IMR-90 (cell line): ENCODE measurements around the gene HNMT. TPM values are rescaled to one million over a fixed set of nuclear protein-coding genes. Genes with fewer than 3 reads are reported as not detected.

ENCODE experiments used
- ATAC-seq: fragments of 200-7000 bp; cut with Tn5 transposase; 2 replicates; pipeline ENCODE4 v1.9.1; 2020; ENCODE audit warnings: low read depth, mild to moderate bottlenecking, moderate library complexity
- BruUV-seq: library from RNA; stranded (reverse); fragments of 400-500 nt; replicated peaks from 2 replicates; lab custom pipeline; 2021; lab: Mats Ljungman, UMichigan
- CTCF ChIA-PET: fragments of 300-600 bp; formaldehyde crosslinking; extraction: SDS; loops from one replicate; lab custom pipeline; 2021; ENCODE audit warnings: antibody characterized with exemption; lab: Yijun Ruan, JAX
- POLR2A ChIA-PET: fragments of 300-600 bp; sonication (Branson Sonifier 250); formaldehyde crosslinking; loops from one replicate; lab custom pipeline; 2022; ENCODE audit warnings: antibody characterized with exemption; ENCODE audit not compliant: unreplicated experiment; lab: Charles Lee
- DNase-seq: peaks from one replicate; pipeline ENCODE4 v3.0.0; 2013
- H2AFZ ChIP-seq: replicated peaks from 2 replicates; pipeline ENCODE3; 2013; ENCODE audit warnings: low read length, mild to moderate bottlenecking; ENCODE audit not compliant: poor library complexity
- H2AK5ac ChIP-seq: 2 replicates; pipeline ENCODE4 v1.6.1; 2013; ENCODE audit warnings: low read depth, low read length, inconsistent platforms
- H2AK9ac ChIP-seq: replicated peaks from 2 replicates; pipeline ENCODE3; 2013; ENCODE audit warnings: mild to moderate bottlenecking, low read depth, low read length, moderate library complexity; ENCODE audit not compliant: poor library complexity
- H2BK120ac ChIP-seq: 2 replicates; pipeline ENCODE4 v1.6.1; 2013; ENCODE audit warnings: low read depth, low read length, inconsistent platforms
- H2BK15ac ChIP-seq: 3 replicates; pipeline ENCODE4 v1.6.1; 2013; ENCODE audit warnings: low read depth, low read length, inconsistent platforms
- H2BK20ac ChIP-seq: 2 replicates; pipeline ENCODE4 v1.6.1; 2013; ENCODE audit warnings: low read depth, mild to moderate bottlenecking, inconsistent platforms, low read length, moderate library complexity
- H2BK5ac ChIP-seq: 2 replicates; pipeline ENCODE4 v1.6.1; 2013; ENCODE audit warnings: mild to moderate bottlenecking, low read depth, low read length, inconsistent platforms; ENCODE audit not compliant: poor library complexity, severe bottlenecking
- H3K14ac ChIP-seq: replicated peaks from 2 replicates; pipeline ENCODE4 v1.6.1; 2013; ENCODE audit warnings: low read depth, low read length, inconsistent platforms
- H3K18ac ChIP-seq: 2 replicates; pipeline ENCODE4 v1.6.1; 2013; ENCODE audit warnings: low read depth, low read length, control low read depth
- H3K23ac ChIP-seq: 2 replicates; pipeline ENCODE4 v1.6.1; 2013; ENCODE audit warnings: low read depth, low read length, inconsistent platforms
- H3K27ac ChIP-seq: 2 replicates; pipeline ENCODE4 v1.5.1; 2013; ENCODE audit warnings: mild to moderate bottlenecking, control low read depth, low read length; ENCODE audit not compliant: insufficient read depth
- H3K27me3 ChIP-seq: 2 replicates; pipeline ENCODE4 v1.6.1; 2013; ENCODE audit warnings: low read length; ENCODE audit not compliant: control insufficient read depth, insufficient read depth
- H3K36me3 ChIP-seq: 2 replicates; pipeline ENCODE4 v1.6.1; 2013; ENCODE audit warnings: low read length, mixed read lengths; ENCODE audit not compliant: control insufficient read depth, insufficient read depth
- H3K4ac ChIP-seq: 2 replicates; pipeline ENCODE4 v1.6.1; 2013; ENCODE audit warnings: low read depth, low read length, inconsistent platforms
- H3K4me1 ChIP-seq: 2 replicates; pipeline ENCODE4 v1.6.1; 2013; ENCODE audit warnings: low read length, mixed read lengths; ENCODE audit not compliant: control insufficient read depth, insufficient read depth
- H3K4me2 ChIP-seq: 2 replicates; pipeline ENCODE4 v1.6.1; 2013; ENCODE audit warnings: low read depth, mild to moderate bottlenecking, control low read depth, low read length, moderate library complexity
- H3K4me3 ChIP-seq: 2 replicates; pipeline ENCODE4 v1.5.1; 2013; ENCODE audit warnings: low read depth, mild to moderate bottlenecking, control low read depth, low read length, moderate library complexity; ENCODE audit not compliant: insufficient read depth
- H3K56ac ChIP-seq: 2 replicates; pipeline ENCODE4 v1.6.1; 2013; ENCODE audit warnings: low read length, inconsistent platforms; ENCODE audit not compliant: insufficient read depth; ENCODE audit errors: extremely low read depth
- H3K79me1 ChIP-seq, 2 experiments: 2 replicates each; pipeline ENCODE4 v1.6.1; 2013; ENCODE audit warnings: low read length in 2 of 2, inconsistent platforms in 1 of 2, low read depth in 1 of 2
- H3K9ac ChIP-seq: 2 replicates; pipeline ENCODE4 v1.6.1; 2013; ENCODE audit warnings: low read depth, low read length, control low read depth
- H3K9me1 ChIP-seq: 2 replicates; pipeline ENCODE4 v1.6.1; 2013; ENCODE audit warnings: low read length, inconsistent platforms; ENCODE audit not compliant: insufficient read depth
- H3K9me3 ChIP-seq: 2 replicates; pipeline ENCODE4 v1.6.1; 2013; ENCODE audit warnings: low read length; ENCODE audit not compliant: control insufficient read depth, insufficient read depth
- H4K20me1 ChIP-seq: 2 replicates; pipeline ENCODE4 v1.6.1; 2013; ENCODE audit warnings: low read length, inconsistent platforms; ENCODE audit not compliant: insufficient read depth
- H4K5ac ChIP-seq: 2 replicates; pipeline ENCODE4 v1.6.1; 2013; ENCODE audit warnings: mild to moderate bottlenecking, low read depth, low read length, control low read depth
- H4K8ac ChIP-seq, 2 experiments: 2 replicates each; pipeline ENCODE4 v1.6.1; 2013; ENCODE audit warnings: low read depth in 2 of 2, low read length in 2 of 2, control low read depth in 1 of 2, inconsistent platforms in 1 of 2
- H4K91ac ChIP-seq: 2 replicates; pipeline ENCODE4 v1.6.1; 2013; ENCODE audit warnings: low read depth, low read length, inconsistent platforms; ENCODE audit not compliant: insufficient read depth
- BHLHE40 ChIP-seq: fragments of 150-350 bp; IDR thresholded peaks from 2 replicates; pipeline ENCODE4 v1.6.1; 2016; ENCODE audit warnings: mild to moderate bottlenecking, low read depth, low read length
- CHD1 ChIP-seq: IDR thresholded peaks from 2 replicates; pipeline ENCODE4 v1.6.1; 2012; ENCODE audit warnings: low read depth, low read length, improper control_type of control experiment
- MAFK ChIP-seq: IDR thresholded peaks from 2 replicates; pipeline ENCODE4 v1.6.1; 2012; ENCODE audit warnings: low read depth, low read length, improper control_type of control experiment
- MAZ ChIP-seq: IDR thresholded peaks from 2 replicates; pipeline ENCODE4 v1.6.1; 2012; ENCODE audit warnings: low read depth, mild to moderate bottlenecking, low read length, improper control_type of control experiment, moderate library complexity, borderline replicate concordance
- NFE2L2 ChIP-seq: fragments of 150-350 bp; IDR thresholded peaks from 2 replicates; pipeline ENCODE4 v1.6.1; 2016; ENCODE audit warnings: low read depth, mild to moderate bottlenecking, low read length
- POLR2A ChIP-seq: IDR thresholded peaks from 2 replicates; pipeline ENCODE4 v1.6.1; 2012; ENCODE audit warnings: mild to moderate bottlenecking, low read depth, low read length
- RCOR1 ChIP-seq: IDR thresholded peaks from 2 replicates; pipeline ENCODE4 v1.6.1; 2012; ENCODE audit warnings: mild to moderate bottlenecking, low read length, improper control_type of control experiment; ENCODE audit not compliant: insufficient replicate concordance
- RFX5 ChIP-seq: IDR thresholded peaks from 2 replicates; pipeline ENCODE4 v1.8.0; 2012; ENCODE audit warnings: low read depth, mild to moderate bottlenecking, low read length, moderate library complexity
- SMC3 ChIP-seq: fragments of 150-350 bp; IDR thresholded peaks from 2 replicates; pipeline ENCODE4 v1.6.1; 2016; ENCODE audit warnings: low read depth, mild to moderate bottlenecking, antibody characterized with exemption, low read length, moderate library complexity
- WGBS, 2 experiments: methylation state at CpG; one replicate each; pipeline versions ENCODE4 v1.1.5 to v1.1.7; 2013; ENCODE audit warnings: missing lambda C conversion rate in 2 of 2; ENCODE audit not compliant: insufficient read length in 1 of 2; ENCODE audit errors: extremely low coverage in 2 of 2; 5-methylcytosine and 5-hydroxymethylcytosine counted together
- dilution Hi-C: fragments of 300-500 bp; cut with HindIII; formaldehyde crosslinking; loops from one replicate; pipeline ENCODE4 v1.14.3; 2018; ENCODE audit warnings: low sequenced_read_pairs; ENCODE audit not compliant: unreplicated experiment
- in situ Hi-C: fragments of 300-500 bp; cut with MboI; formaldehyde crosslinking; loops from 3 replicates; pipeline ENCODE4 v1.14.3; 2019; ENCODE audit warnings: low sequenced_read_pairs, inconsistent platforms, mixed read lengths
- intact Hi-C: fragments of 100-400 bp; cut with micrococcal nuclease; formaldehyde crosslinking; loops from 2 replicates; pipeline ENCODE4 v1.10.0; 2022
- polyA plus RNA-seq, 3 experiments: library from polyadenylated mRNA; depleted of rRNA; stranded (reverse); fragments of >200 nt; gene quantifications; 2 replicates each; pipeline ENCODE4 v1.2.3, GENCODE V29; 2012; ENCODE audit warnings: low replicate concordance in 1 of 3
- total RNA-seq: library from RNA; depleted of rRNA; stranded (reverse); fragments of >200 nt; gene quantifications from 2 replicates; pipeline ENCODE4 v1.2.3, GENCODE V29; 2012
- TF ChIP-seq, protein P1 (sequence below): conservative IDR thresholded peaks from 2 replicates; pipeline ENCODE4 v1.5.1; 2012; ENCODE audit warnings: mild to moderate bottlenecking, low read depth, low read length, improper control_type of control experiment
- TF ChIP-seq, protein P2 (sequence below): fragments of 150-350 bp; IDR thresholded peaks from 2 replicates; pipeline ENCODE4 v1.6.1; 2016; ENCODE audit warnings: low read depth, mild to moderate bottlenecking, low read length, moderate library complexity, borderline replicate concordance
- TF ChIP-seq, protein P3 (sequence below): fragments of 150-350 bp; IDR thresholded peaks from 2 replicates; pipeline ENCODE4 v1.6.1; 2017; ENCODE audit warnings: mild to moderate bottlenecking, antibody characterized with exemption, low read length, low read depth

Gene HNMT
- total and polyA plus RNA-seq, 2 of the 4 experiments (the other 2 are of a cell fraction): 6.4 to 14.2 TPM

DNA sequence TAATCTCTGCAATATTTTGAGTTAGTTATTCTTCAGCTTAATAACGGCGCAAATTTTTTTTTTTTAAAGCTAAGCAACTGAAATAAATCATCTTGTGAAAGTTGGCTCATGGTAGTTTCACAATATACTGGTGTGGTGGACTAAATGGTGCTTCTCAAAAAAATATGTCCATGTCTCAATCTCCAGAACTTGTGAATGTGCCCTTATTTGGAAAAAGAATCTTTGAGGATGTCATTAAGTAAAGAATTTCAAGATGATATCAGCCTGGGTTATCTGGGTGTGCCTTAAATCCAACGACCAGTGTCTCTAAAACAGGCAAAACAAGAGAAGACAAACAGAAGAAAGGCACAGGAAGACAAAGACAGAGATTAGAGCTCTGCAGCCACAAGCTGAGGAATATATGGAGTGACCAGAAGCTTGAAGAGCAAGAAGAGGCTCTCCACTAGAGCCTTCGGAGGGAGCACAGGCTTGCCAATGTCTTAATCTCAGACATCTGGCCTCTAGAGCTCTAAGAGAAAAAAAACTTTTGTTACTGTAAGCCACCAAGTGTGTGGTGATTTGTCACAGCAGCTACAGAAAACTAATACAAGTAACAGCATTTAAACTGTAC, 71.4 kb downstream of the HNMT start:
- no peak overlapping the region for H3K4me3 ChIP-seq
- H2BK15ac ChIP-seq: no peak overlapping the region
- in situ Hi-C loops (no loop called here), intact Hi-C loops (no loop called here), dilution Hi-C loops (no loop called here)
- no peak overlapping the region for H3K27ac ChIP-seq
- H2BK120ac ChIP-seq: no peak overlapping the region
- no peak overlapping the region for H3K18ac ChIP-seq
- ATAC-seq (no peak), DNase-seq (no peak)
- no peak overlapping the region for H3K4me2 ChIP-seq
- H3K9ac ChIP-seq: no peak overlapping the region
- no peak overlapping the region for H3K56ac ChIP-seq
- H3K36me3 ChIP-seq: no peaks in the 10 kb centered on the region
- ChIA-PET POLR2A (no interaction called here), CTCF (interaction anchor here (0.5 to 0.6 kb wide), 2 partner anchors 13 to 22 kb away, joined by 3 read pairs; no protein-coding TSS in a partner anchor)
- H2AFZ ChIP-seq: no peak overlapping the region
- no peak for TF ChIP-seq RFX5
- TF ChIP-seq BHLHE40: no peak
- TF ChIP-seq, protein P1, sequence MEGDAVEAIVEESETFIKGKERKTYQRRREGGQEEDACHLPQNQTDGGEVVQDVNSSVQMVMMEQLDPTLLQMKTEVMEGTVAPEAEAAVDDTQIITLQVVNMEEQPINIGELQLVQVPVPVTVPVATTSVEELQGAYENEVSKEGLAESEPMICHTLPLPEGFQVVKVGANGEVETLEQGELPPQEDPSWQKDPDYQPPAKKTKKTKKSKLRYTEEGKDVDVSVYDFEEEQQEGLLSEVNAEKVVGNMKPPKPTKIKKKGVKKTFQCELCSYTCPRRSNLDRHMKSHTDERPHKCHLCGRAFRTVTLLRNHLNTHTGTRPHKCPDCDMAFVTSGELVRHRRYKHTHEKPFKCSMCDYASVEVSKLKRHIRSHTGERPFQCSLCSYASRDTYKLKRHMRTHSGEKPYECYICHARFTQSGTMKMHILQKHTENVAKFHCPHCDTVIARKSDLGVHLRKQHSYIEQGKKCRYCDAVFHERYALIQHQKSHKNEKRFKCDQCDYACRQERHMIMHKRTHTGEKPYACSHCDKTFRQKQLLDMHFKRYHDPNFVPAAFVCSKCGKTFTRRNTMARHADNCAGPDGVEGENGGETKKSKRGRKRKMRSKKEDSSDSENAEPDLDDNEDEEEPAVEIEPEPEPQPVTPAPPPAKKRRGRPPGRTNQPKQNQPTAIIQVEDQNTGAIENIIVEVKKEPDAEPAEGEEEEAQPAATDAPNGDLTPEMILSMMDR: no peak
- TF ChIP-seq, protein P2, sequence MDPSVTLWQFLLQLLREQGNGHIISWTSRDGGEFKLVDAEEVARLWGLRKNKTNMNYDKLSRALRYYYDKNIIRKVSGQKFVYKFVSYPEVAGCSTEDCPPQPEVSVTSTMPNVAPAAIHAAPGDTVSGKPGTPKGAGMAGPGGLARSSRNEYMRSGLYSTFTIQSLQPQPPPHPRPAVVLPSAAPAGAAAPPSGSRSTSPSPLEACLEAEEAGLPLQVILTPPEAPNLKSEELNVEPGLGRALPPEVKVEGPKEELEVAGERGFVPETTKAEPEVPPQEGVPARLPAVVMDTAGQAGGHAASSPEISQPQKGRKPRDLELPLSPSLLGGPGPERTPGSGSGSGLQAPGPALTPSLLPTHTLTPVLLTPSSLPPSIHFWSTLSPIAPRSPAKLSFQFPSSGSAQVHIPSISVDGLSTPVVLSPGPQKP: no peak
- no peak for TF ChIP-seq MAFK
- TF ChIP-seq POLR2A: no peak
- no peak for TF ChIP-seq MAZ
- TF ChIP-seq SMC3: no peak
- no peak for TF ChIP-seq RCOR1
- TF ChIP-seq, protein P3, sequence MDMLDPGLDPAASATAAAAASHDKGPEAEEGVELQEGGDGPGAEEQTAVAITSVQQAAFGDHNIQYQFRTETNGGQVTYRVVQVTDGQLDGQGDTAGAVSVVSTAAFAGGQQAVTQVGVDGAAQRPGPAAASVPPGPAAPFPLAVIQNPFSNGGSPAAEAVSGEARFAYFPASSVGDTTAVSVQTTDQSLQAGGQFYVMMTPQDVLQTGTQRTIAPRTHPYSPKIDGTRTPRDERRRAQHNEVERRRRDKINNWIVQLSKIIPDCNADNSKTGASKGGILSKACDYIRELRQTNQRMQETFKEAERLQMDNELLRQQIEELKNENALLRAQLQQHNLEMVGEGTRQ: no peak
- TF ChIP-seq NFE2L2: no peak
- no peak for TF ChIP-seq CHD1
- no CpG with 5 or more reads among the region's 4 CpGs for WGBS, 2 experiments
- no peak overlapping the region for H2BK5ac ChIP-seq
- H4K8ac ChIP-seq: no peak overlapping the region
- H2AK9ac ChIP-seq: no peak overlapping the region
- H3K79me1 ChIP-seq: no peaks in the 10 kb centered on the region
- no peaks in the 10 kb centered on the region for H3K4me1 ChIP-seq
- no peaks in the 10 kb centered on the region for H3K9me3 ChIP-seq
- no peaks in the 10 kb centered on the region for H3K9me1 ChIP-seq
- no peak overlapping the region for H3K23ac ChIP-seq
- H3K27me3 ChIP-seq: no peaks in the 10 kb centered on the region
- no peak overlapping the region for H3K14ac ChIP-seq
- H3K4ac ChIP-seq: no peak overlapping the region
- H4K20me1 ChIP-seq: no peaks in the 10 kb centered on the region
- H4K5ac ChIP-seq: no peak overlapping the region
- no peak overlapping the region for H2BK20ac ChIP-seq
- BruUV-seq: no TSS peak
- H4K91ac ChIP-seq: no peak overlapping the region
- no peak overlapping the region for H2AK5ac ChIP-seq
